ENCODE results near the gene RHOH. TPM values are rescaled to one million over a fixed set of nuclear protein-coding genes. Genes with fewer than 3 reads are reported as not detected.

RHOH gene
- total and polyA plus RNA-seq, 10 of the 15 experiments (the other 5 are each of a cell fraction or from before 2014, with no cell fraction given): 46.5 to 120 (median 57.9) TPM

DNA sequence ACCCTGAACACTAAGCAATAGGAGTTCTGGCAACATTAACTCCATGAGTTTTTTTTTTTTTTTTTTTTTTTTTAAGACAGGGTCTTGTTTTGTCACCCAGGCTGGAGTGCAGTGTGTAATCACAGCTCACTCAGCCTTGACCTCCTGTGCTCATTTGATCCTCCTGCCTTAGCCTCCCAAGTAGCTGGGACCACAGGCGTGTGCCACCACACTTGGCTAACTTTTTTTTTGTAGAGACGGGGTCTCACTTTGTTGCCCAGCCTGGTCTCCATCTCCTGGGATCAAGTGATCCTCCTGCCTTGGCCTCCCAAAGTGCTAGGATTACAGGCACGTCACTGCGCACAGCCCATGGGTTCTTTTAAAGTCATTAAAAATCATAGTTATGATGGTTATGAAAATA is 5.1 kb downstream of the RHOH start (continued):
- no peak for TF ChIP-seq RELA (IDR thresholded peaks at IDR 0.05; ENCODE audit: borderline replicate concordance, partially characterized antibody)
- no peak for TF ChIP-seq ZNF217 (IDR thresholded peaks at IDR 0.05)
- TF ChIP-seq NBN (IDR thresholded peaks at IDR 0.05): 0 out of 2 replicates have a peak, but pooled peaks have one; percentile 16
- peak; percentile 71; the same call in 1 of the 2 replicates for TF ChIP-seq SMARCA5 (IDR thresholded peaks at IDR 0.05)
- TF ChIP-seq RB1 (IDR thresholded peaks at IDR 0.05; ENCODE audit: borderline replicate concordance): no peak
- TF ChIP-seq TARDBP (IDR thresholded peaks at IDR 0.05; ENCODE audit: borderline replicate concordance): no peak

DNA sequence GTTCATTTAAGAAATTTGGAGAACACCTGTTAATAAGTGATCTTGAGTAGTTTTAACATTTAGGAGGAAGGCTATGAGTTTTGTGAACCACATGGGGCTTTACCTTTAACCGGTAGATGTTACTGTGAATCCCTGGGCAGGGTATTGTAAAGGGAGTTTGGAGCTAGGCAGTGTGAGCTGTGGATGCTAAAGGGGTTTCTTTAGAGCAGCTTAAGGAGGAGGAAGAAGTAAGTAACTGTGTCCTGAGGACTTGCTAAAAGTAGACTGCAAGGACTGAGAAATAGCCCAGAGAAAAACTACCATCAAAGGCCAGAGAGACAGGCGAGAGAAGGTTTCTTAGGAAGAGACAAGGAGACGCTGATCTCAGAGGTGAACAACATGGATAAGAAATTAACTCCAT is 5.6 kb downstream of the RHOH start:
- in situ Hi-C loops (cut with MboI) (loop anchor here (5.0 to 10.0 kb wide), 2 partner anchors 105 to 568 kb away; partner anchors contain the start of gene SMIM14), intact Hi-C loops (cut with micrococcal nuclease; ENCODE audit: unreplicated experiment) (no loop called here)
- no peaks in the 10 kb centered on the region for H3K27me3 ChIP-seq (replicated peaks in 1 of 2; ENCODE audit: control insufficient read depth in 2 of 2, insufficient read depth in 2 of 2, low read length in 1 of 2)
- ChIA-PET RAD21 (ENCODE audit: unreplicated experiment) (interaction anchor here (0.7 to 12.9 kb wide), 10 partner anchors 8 to 123 kb away, joined by 3 to 179 read pairs (median 4); partner anchors contain the start of gene RHOH), CTCF (interaction anchor here (0.7 to 1.6 kb wide), 3 partner anchors 10 to 105 kb away, joined by 3 to 5 read pairs (median 4); no protein-coding TSS in a partner anchor), SMC1A (ENCODE audit: uncharacterized antibody, unreplicated experiment) (interaction anchor here (0.8 to 15.0 kb wide), 7 partner anchors 12 to 114 kb away, joined by 3 to 336 read pairs (median 3); partner anchors contain the start of gene RHOH), POLR2A (interaction anchor here (0.6 to 14.4 kb wide), 6 partner anchors 8 to 590 kb away, joined by 3 to 214 read pairs (median 4); partner anchors contain the start of gene RHOH)
- 0% methylated on average over 3 of the region's 3 CpGs for WGBS (ENCODE audit: insufficient coverage, insufficient replicate concordance, low lambda C conversion rate, missing lambda C conversion rate)
- peak overlapping the region; percentile 92 for H3K27ac ChIP-seq (ENCODE audit: control insufficient read depth, insufficient read depth)
- BruUV-seq (replicated peaks): no TSS peak
- H3K4me3 ChIP-seq: peak overlapping the region; percentile 88
- H2AFZ ChIP-seq (ENCODE audit: control insufficient read depth, low read depth, low read length): no peak overlapping the region
- no peaks in the 10 kb centered on the region for H3K9me3 ChIP-seq (replicated peaks; ENCODE audit: control insufficient read depth, insufficient read depth, low read length)
- FAIRE-seq (no peak), ATAC-seq (no peak), DNase-seq (ENCODE audit: low read depth, low spot score) (no peak)
- H3K9ac ChIP-seq (ENCODE audit: control insufficient read depth, insufficient read depth, low read length): peak overlapping the region; percentile 99
- H3K4me1 ChIP-seq (ENCODE audit: control insufficient read depth, insufficient read depth, low read length): peaks cover 15% of the 10 kb centered on the region
- peak overlapping the region; percentile 75 for H3K4me2 ChIP-seq (ENCODE audit: control insufficient read depth, insufficient read depth)
- no peaks in the 10 kb centered on the region; the same call in 1 of the 2 replicates for H4K20me1 ChIP-seq (ENCODE audit: control insufficient read depth, insufficient read depth)
- no peaks in the 10 kb centered on the region; a peak in 1 of 4 replicates for H3K36me3 ChIP-seq (ENCODE audit: control insufficient read depth in 2 of 2, insufficient read depth in 2 of 2, low read length in 1 of 2)
- peaks cover 97% of the 10 kb centered on the region for H3K79me2 ChIP-seq (ENCODE audit: control insufficient read depth, insufficient read depth, low read length)
- TF ChIP-seq NFIC (IDR thresholded peaks at IDR 0.05; ENCODE audit: low read depth, low read length) (no peak), WRNIP1 (IDR thresholded peaks at IDR 0.05; ENCODE audit: borderline replicate concordance, low read depth, low read length) (peak; percentile 88; the same call in 1 of the 2 replicates), ZBED1 (IDR thresholded peaks at IDR 0.05; ENCODE audit: borderline replicate concordance) (0 out of 2 replicates have a peak, but pooled peaks have one; percentile 15), SUZ12 (IDR thresholded peaks at IDR 0.05; ENCODE audit: unreplicated experiment) (no peak), CHD1 (IDR thresholded peaks at IDR 0.05; ENCODE audit: low read depth, low read length) (peak; percentile 66; the same call in 1 of the 2 replicates), TAF1 (IDR thresholded peaks at IDR 0.05; ENCODE audit: borderline replicate concordance, low read depth, low read length) (0 out of 2 replicates have a peak, but pooled peaks have one; percentile 24), NBN (IDR thresholded peaks at IDR 0.05) (no peak), MXI1 (IDR thresholded peaks at IDR 0.05; ENCODE audit: low read depth, low read length) (peak; percentile 71; the same call in 1 of the 2 replicates), POLR2AphosphoS5 (IDR thresholded peaks at IDR 0.05; ENCODE audit: low read length) (peak; percentile 42), SIX5 (IDR thresholded peaks at IDR 0.05; ENCODE audit: low read depth, low read length, severe bottlenecking) (no peak)
- TF ChIP-seq, protein P1, sequence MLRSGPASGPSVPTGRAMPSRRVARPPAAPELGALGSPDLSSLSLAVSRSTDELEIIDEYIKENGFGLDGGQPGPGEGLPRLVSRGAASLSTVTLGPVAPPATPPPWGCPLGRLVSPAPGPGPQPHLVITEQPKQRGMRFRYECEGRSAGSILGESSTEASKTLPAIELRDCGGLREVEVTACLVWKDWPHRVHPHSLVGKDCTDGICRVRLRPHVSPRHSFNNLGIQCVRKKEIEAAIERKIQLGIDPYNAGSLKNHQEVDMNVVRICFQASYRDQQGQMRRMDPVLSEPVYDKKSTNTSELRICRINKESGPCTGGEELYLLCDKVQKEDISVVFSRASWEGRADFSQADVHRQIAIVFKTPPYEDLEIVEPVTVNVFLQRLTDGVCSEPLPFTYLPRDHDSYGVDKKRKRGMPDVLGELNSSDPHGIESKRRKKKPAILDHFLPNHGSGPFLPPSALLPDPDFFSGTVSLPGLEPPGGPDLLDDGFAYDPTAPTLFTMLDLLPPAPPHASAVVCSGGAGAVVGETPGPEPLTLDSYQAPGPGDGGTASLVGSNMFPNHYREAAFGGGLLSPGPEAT (IDR thresholded peaks at IDR 0.05; ENCODE audit: low read depth): 0 out of 2 replicates have a peak, but pooled peaks have one; percentile 10
- TF ChIP-seq, protein P2, sequence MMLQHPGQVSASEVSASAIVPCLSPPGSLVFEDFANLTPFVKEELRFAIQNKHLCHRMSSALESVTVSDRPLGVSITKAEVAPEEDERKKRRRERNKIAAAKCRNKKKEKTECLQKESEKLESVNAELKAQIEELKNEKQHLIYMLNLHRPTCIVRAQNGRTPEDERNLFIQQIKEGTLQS (IDR thresholded peaks at IDR 0.05; ENCODE audit: borderline replicate concordance, extremely low read depth, low read depth, low read length): no peak
- TF ChIP-seq, protein P3, sequence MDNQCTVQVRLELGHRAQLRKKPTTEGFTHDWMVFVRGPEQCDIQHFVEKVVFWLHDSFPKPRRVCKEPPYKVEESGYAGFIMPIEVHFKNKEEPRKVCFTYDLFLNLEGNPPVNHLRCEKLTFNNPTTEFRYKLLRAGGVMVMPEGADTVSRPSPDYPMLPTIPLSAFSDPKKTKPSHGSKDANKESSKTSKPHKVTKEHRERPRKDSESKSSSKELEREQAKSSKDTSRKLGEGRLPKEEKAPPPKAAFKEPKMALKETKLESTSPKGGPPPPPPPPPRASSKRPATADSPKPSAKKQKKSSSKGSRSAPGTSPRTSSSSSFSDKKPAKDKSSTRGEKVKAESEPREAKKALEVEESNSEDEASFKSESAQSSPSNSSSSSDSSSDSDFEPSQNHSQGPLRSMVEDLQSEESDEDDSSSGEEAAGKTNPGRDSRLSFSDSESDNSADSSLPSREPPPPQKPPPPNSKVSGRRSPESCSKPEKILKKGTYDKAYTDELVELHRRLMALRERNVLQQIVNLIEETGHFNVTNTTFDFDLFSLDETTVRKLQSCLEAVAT (IDR thresholded peaks at IDR 0.05): peak; percentile 28

Measured in GM12878 (cell line).